NCI-H187 (cell line): ENCODE results near the gene LGR6.

Experiments
- DNase-seq, 2 experiments: peaks; one replicate each; lab custom pipeline; 2025; lab: John Stamatoyannopoulos, UW

LGR6 gene

DNA sequence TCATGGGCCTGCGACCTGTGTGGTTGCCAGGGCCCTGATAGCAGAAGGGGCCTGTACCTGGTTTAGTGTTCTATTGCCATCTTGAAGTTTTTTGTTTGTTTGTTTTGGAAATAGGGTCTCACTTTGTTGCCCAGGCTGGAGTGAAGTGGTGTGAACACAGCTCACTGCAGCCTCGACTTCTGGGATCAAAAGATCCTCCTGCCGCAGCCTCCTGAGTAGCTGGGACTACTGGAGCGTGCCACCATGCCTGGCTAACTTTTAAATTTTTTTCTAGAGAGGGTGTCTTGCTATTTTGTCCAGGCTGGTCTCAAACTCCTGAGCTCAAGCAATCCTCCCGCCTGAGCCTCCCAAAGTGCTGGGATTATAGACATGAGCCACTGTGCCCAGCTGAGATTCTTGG lies 75.2 kb downstream of the LGR6 start:
- DNase-seq = no peak

DNA sequence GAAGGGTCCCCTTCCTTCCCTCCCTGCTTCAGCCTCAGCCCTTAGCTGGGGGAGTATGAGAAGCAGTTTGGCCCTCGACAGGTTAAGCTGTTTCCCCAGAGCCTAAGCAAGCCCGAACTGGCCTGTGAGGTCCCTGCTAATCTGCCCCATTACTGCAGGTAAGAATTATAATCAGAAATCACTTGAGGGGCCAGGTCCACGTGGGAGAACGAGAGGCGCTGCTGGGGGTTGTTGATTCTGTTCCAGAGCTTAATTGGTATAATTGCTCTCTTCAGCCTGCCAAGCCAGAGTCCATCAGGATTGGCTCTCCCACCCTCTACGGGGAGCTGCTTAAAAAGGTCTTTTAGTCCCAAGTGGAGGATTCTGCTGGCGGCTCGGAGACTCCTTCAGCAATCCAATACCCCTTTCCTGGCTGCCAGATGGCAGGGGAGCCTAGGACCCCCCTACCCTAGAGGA lies 77.3 kb downstream of the LGR6 start:
- DNase-seq = peak; percentile 88 to 94

DNA sequence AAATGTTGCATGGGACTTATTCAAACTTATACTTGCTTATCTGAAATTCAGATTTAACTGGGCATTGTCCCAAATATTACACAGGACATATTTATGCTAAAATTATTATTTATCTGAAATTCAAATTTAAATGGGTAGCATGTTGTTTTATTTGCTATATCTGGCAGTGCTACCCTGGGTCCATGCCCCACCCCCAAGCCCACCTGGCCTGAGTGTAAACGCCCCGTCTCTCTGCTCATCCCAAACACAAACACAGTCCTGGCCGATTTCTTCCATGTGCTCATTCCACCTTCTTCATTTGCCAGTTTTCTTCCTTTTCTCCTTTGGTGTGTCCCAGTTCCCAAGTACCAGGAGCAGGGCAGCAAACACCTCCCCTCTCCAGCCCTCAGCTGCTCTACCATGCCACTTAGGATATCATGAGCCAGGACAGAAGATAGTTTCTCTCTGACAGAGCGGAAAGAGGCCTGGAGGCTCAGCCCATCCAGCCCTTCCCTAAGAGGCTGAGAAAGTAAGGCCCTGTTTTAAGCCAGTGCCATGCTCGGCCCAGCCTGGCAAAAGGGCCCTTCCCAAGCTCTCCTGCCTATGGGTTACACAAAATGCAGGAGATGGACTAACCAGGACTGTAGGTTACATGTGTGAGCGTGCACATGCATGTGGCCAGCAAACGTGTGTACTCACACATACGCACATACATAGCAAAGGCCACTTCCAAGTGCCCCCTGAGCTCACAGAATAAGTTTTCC lies 78.7 kb downstream of the LGR6 start:
- DNase-seq = peak; percentile 15 to 60

DNA sequence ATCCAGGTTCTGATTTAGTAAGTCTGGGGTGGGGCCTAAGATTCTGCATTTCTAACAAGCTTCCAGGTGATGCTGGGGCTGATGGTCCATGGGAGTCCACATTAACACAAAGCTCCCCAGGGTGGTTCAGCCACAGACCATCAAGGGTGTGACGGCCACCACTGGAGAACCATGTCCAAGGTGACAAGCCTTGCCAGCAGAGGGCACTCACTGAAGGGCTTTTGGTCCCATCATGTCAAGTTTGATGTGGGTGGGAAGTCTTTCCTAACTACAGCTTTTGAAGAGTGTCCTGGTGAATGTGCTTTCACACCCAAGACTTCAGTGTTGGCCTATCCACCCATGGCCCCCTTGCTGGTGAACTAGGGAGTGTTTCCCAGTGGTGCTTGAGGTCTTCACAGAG lies 81.0 kb downstream of the LGR6 start:
- DNase-seq = peak in 1 of 2 experiments; percentile 20

DNA sequence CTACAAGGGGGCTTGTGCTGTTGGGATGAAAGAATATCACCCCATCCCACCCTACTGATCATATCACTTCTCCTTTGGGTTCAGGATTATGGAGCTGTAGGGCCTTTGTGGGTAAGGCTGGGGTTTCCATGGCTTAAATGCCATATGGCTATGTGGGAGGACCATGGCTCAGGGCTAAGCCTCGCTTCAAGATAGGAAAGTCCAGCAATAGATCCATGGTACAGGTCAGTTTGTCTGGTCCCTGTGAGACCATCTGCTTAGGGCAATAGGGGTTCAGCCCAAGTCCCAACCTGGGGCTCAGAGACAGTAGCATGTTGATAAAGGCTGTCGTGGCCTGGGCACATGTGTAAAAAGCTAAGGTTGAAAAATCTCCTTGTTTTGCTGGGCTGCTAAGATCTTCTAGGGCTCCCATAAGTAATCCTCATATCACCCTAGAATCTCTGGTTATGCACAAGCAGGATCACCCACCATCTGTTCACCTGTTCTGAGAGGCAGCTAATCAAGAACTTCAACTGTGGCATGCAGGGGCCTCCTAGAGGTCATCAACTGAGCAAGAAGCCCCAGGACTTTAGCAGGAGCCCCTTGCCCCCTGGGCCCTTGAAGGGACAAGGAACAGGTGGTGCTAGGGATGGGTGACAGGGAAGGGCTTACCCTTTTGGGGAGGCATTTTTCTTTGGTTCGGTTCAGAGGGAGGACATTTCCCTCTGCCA lies 81.6 kb downstream of the LGR6 start:
- DNase-seq = no peak

DNA sequence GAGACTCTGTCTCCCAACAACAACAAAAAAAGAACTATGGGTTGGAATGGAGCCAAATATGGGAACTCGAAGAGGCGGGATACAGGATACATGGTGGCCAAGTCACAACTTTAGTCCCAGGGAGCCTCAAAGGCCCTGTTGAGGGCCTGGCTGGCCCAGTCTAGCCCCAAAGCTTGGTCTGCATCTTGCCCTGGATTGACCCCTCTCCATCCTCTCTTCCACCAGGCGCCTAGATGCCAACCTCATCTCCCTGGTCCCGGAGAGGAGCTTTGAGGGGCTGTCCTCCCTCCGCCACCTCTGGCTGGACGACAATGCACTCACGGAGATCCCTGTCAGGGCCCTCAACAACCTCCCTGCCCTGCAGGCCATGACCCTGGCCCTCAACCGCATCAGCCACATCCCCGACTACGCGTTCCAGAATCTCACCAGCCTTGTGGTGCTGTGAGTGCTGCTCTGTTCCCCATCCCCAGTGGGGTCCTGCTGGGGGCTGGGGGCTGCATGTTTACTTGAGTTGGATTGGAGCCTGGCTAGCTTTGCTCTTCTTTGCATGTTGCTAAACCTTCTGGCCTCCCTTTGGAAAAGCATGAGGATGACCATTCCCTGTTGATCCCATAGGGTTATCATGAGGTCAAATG lies 82.6 kb downstream of the LGR6 start:
- DNase-seq = no peak

DNA sequence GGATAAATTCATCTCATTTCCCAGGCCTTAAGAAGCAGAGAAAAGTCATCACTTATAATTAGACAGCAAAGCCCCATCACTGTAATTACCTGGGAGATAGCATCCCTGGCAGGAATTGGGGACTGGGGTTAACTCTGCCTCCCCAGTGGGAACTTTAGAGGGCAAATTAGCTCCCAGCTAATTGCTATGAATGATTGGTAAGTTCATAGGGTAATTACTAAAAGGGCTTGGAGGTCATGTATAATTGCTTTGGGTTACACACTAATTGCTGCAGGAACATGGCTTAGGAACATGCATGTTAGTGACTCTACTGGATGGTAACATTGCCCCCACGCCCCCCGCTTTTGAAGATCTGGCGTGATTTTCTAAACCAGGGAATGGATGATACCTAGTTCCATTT lies 83.3 kb downstream of the LGR6 start:
- no peak for DNase-seq

DNA sequence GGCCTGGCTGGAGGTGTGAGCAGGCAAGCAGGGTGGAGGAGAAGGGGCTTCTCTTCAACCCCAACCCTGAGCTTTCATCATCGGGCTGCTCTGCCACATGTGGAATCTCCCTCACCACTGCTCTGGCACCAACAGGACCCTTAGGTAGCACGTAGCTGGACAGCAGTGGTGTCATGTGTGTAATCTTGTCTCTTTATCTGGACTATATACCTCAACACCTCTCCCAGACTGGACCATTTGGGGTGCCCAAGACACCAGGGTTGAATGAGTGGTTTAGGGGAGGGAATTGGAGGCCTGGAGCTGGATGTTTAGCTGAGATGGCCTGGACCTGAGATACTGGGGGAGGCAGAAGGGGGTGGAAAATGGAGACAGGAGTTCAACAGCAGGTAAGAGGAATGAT lies 85.2 kb downstream of the LGR6 start:
- no peak for DNase-seq

DNA sequence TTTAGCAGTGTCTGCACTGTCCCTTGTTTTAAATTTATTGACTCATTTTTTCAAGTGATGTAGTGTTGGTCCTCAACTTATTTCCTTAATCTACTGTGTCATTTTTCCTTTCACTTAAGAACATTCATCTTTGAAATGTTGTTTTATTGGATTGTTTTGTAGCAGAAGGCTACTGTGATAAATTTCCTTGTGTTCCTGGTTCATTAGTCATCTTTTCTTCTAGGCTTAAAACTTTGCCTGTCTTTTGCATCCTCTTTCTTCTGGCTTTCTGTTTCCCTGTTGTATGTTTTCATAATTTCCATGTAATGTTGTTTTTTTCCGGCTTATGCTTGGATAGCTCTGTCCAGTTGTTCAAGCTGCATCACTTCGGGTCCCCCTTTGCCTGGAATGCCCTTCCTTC lies 86.2 kb downstream of the LGR6 start:
- DNase-seq = no peak

DNA sequence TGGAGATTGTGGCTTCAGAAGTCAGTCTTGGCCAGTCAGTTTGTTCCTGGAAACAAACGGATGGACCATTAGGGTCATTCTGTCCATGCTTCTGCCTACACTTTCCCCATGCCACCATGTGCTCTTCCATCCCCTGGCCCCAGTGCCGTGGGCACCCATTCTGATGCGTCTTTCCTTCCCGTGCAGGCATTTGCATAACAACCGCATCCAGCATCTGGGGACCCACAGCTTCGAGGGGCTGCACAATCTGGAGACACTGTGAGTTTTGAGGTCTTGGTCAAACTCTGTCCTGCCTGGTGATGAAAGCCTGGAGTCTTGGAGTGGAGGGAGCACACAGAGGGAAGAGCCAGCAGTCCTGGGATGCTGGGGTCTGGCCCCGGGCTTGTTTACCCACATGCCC lies 87.0 kb downstream of the LGR6 start:
- DNase-seq = no peak

DNA sequence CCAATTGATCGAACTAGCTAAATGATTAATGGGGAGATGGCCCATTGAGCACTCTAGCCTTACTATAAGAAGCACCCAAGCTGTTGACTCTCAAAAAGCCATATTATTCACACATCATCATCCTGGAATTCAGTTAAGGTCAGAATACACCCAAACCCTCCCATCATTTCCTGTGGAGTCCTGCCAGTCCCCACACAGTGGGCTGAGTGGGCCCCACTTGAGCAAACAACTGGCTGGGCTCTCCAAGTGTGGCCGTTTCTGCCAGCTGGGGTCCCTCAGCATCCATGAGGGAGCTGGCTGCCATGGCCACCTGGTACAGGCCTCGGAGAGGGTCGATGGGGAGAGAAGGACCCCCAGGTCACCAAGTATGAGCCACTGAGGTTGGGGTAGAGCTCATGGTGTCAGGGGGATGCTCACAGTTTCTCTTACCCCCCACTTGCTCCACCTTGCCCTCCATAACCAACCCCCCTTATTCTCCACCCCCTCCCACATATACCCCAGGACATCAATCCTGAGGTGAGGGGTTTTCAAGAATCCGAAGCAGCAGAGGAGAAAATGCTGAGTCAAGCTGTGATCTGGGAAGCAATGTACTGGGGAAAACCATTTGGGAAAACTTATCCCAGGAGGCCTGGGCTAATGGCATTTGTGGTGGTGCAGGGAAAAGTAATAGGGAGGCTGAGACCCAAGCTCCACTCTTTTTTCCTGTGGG lies 87.9 kb downstream of the LGR6 start:
- no peak for DNase-seq

DNA sequence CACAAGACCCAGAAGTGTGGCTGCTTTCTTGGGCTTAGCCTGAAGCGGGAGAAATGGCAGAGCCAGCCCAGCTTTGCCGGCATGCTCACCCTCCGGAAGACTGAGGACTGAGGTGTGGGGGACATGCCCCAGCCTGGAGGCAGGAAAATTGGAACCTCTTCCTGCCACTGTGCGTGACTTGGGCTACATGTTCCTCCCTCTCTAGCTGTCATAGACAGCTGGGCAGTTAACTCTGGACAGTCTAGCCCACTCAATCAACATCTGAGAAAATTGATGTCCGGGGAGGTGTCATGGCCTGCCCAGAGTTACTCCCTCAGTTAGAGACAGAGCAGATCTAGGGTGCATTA lies 88.4 kb downstream of the LGR6 start:
- no peak for DNase-seq

DNA sequence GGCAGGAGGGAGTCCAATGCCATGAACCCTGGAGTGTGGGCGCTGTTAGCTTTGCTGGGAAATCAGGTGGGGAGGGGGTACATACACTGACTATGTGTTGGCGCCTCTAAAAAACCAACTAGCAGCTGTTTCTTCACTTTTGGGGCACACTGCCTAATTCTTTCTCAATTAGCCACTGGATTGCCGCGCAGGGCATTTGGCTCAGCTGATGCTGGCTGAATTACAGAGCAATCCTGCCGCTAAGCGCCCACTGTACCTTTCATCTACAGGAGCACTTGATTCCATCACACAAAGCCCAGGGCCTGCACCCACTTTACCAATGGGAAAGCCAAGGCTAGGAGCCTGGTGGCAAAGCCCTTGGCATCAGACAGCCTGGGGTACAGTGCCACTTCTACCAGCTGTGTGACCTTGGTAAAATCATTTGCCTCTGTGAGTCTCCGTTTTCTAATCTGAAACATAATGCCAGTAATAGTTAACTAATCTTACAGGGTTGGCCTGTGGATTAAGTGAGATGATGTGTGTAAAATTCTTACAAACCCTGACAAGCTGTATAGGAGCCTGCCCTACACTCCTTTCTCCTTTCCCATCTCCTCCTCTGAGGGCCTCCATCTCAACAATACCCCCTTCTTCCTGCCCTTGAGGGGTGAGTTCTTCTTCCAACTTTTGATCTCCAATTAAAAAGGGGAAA lies 89.1 kb downstream of the LGR6 start:
- DNase-seq = no peak

DNA sequence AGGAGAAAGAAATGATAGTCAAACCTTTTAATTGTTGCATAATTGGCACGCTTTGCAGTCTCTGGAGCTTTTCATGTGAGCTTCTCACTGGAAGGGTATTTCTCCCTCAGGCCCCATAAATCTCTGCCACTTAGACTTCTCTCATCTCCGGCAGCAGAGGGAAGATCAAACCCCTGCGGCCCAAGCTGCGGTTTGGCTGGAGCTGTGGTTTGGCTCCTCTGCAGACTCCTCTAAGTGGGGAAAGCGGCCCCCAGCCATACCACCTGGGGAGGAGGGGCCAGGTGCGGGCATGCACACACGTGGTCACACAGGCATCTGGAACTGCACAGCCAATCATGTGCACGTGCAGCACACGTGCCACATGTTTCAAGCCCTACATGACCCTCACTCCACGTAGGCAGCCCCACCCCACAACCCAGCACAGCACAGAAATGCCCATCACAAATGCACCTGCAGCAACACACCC lies 89.8 kb downstream of the LGR6 start:
- peak; percentile 99 to 100 for DNase-seq

DNA sequence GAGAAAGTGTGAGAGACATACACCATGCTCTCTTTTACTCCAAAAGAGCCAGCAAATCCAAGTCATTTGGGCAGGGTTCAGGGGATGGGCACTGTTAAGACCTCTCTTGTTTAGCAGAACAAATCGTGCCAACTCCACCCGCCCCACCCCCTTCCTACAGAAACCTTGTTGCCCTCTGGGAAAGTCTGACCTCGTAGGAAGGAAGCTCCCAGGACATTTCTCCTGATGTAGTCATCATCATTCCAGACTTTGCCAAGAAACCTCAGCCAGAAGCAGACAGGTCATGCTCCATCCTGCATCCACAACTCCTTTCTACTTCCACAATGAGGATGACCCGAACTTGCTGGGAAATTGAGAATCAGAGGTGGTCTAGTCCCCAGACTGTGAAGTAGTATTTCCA lies 90.4 kb downstream of the LGR6 start:
- DNase-seq = no peak

DNA sequence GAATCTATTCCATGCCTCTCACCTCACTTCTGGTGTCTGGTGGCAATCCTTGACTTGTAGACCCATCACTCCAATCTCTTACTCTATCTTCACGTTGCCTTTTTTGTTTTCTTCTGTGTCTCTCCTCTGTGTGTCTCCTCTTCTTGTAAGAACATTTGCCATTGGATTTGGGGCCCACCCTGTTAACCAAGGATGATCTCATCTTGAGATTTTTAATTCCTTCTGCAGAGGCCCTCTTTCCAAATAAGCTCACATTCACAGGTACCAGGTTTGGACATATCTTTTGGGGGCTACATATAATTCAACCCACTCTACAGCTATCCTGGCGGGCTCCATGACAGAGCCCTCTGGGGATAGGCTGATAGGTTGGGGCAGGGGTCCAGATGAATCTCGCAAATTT lies 92.3 kb downstream of the LGR6 start:
- DNase-seq = no peak

DNA sequence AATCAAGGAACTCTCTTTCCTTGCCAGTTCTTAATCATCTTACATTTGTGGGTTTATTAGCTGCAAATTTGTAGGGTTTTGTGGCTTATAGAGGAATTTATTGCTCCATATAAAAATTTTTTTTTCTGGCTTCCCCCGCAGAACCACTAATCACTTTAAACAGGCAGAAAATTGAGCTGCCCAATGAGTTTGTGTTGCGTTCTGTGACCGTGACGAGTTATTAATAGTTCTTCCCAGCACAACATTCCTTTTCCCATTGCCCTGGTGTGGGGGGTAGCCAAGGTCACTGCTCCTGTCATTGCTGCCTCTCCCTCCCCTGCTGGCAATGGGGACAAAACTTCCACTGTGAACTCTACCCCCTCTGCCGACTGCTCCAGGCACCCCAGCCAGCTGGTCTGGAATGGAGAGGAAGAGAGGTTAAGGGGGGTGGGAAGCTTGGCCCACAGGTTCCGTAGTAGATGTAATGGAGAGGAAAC lies 93.1 kb downstream of the LGR6 start:
- no peak for DNase-seq

DNA sequence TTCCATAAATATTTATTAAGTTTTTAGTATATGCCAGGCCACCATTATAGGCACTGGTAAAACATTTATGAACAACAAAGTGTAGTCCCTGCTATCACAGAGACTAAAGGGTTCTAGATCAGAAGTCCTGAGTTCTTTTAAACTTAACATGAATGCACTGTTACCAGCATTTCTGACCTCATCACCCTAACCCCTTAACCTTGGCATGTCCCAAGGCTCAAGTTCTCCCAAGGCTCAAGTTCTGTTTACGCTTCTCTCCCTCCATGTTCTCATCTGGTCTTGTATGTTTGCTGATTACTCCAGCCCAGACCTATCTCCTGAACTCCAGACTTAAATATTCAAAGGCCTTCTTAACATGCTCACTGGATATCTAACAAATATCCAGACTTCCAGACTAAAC lies 93.6 kb downstream of the LGR6 start:
- no peak for DNase-seq

DNA sequence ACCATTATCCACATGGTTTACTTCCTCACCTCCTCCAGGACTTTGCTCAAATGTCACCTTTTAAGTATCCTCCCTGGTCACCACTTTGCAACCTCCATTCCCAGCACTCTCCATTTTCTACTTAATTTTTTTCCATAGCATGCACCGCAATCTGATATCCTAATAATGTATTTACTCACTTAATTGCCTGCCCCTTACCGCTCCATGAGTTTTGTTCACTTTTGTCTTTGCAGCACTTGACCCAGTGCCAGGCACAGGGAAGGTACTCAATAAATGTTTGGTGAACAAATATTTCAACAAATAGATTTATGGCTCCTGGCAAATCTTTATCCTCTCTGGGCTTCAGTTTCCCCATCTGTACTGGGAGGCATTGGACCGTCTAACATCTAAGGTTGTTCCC lies 94.6 kb downstream of the LGR6 start:
- no peak for DNase-seq

DNA sequence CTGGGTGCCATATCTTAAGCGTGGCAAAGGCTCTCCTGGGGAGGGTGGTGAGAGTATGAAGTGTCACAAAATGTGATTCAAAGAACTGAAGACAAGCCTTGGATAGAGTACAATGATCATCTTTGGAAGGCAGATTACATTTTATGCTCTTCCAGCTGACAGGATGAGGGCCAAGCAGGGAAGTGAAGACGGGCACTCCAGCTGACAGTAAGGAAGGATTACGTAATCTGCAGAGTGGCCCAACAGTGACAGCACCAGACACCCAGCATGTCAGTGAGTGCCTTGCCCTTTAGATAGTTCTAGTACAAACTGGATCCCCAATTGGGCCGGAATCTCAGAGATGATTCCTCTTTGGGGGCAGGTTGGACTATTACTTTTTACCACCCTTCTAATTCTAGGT lies 95.4 kb downstream of the LGR6 start:
- no peak for DNase-seq

DNA sequence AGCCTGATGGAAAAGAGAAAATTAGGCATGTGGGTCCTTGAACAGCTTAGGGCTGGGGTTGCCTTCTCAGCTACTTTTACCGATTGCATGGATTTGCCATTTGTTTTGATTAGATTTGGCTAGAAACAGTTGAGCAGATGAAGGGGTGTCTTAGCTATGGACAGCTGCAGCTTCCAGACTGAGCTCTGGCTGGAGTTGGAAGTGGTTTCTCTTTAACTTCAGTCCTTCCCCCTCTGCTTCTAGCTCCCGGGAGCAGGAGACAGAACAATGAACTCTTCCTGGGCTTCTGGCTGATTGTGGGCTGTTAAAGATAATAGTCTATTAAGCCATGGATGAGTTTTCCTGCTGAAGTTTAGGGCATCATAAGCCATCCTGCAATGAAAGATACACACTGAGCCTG lies 97.4 kb downstream of the LGR6 start:
- DNase-seq = no peak
